Endothelial cell (in vitro differentiated cells): Measurements from ENCODE around the gene SDK2. TPM values are rescaled to one million over a fixed set of nuclear protein-coding genes. Genes with fewer than 3 reads are reported as not detected.

ENCODE experiments used
- DNase-seq: peaks from one replicate; pipeline ENCODE4 v3.0.0; 2021; ENCODE audit warnings: low spot score
- H3K27ac Mint-ChIP-seq: one replicate; pipeline ENCODE4 v1.8.0; 2021; ENCODE audit warnings: mixed read lengths, inconsistent platforms; ENCODE audit not compliant: unreplicated experiment
- H3K27me3 Mint-ChIP-seq: one replicate; pipeline ENCODE4 v1.8.0; 2021; ENCODE audit warnings: mild to moderate bottlenecking, moderate library complexity, mixed read lengths, inconsistent platforms; ENCODE audit not compliant: unreplicated experiment
- H3K36me3 Mint-ChIP-seq: one replicate; pipeline ENCODE4 v1.8.0; 2021; ENCODE audit warnings: mild to moderate bottlenecking, low read depth, mixed read lengths, inconsistent platforms; ENCODE audit not compliant: unreplicated experiment
- H3K4me1 Mint-ChIP-seq: one replicate; pipeline ENCODE4 v1.8.0; 2021; ENCODE audit warnings: mild to moderate bottlenecking, mixed read lengths, inconsistent platforms; ENCODE audit not compliant: unreplicated experiment
- H3K4me3 Mint-ChIP-seq: one replicate; pipeline ENCODE4 v1.8.0; 2021; ENCODE audit warnings: mild to moderate bottlenecking, mixed read lengths, inconsistent platforms; ENCODE audit not compliant: unreplicated experiment
- H3K9me3 Mint-ChIP-seq: one replicate; pipeline ENCODE4 v1.8.0; 2021; ENCODE audit warnings: mixed read lengths, inconsistent platforms; ENCODE audit not compliant: unreplicated experiment
- total RNA-seq: library from RNA; stranded (reverse); fragmentation: NEBNext Ultra II Directional; extraction: Animal tissue kit (Norgen Biotek cat#: 25700); gene quantifications from one replicate; pipeline ENCODE4 v1.2.1, GENCODE V29; 2021; ENCODE audit not compliant: unreplicated experiment
- TF ChIP-seq, protein P1 (sequence below): fragments of 200-600 bp; sonication (generic); IDR thresholded peaks from one replicate; pipeline ENCODE4 v1.5.0; 2021; ENCODE audit warnings: antibody characterized with exemption; ENCODE audit not compliant: unreplicated experiment

Gene SDK2
- total RNA-seq, 1 donor from 2014 or later, result 2.4 TPM

- no peaks in the 10 kb centered on the region for H3K9me3 Mint-ChIP-seq
- DNase-seq, result no peak
- no peaks in the 10 kb centered on the region for H3K27me3 Mint-ChIP-seq
- TF ChIP-seq, protein P1, sequence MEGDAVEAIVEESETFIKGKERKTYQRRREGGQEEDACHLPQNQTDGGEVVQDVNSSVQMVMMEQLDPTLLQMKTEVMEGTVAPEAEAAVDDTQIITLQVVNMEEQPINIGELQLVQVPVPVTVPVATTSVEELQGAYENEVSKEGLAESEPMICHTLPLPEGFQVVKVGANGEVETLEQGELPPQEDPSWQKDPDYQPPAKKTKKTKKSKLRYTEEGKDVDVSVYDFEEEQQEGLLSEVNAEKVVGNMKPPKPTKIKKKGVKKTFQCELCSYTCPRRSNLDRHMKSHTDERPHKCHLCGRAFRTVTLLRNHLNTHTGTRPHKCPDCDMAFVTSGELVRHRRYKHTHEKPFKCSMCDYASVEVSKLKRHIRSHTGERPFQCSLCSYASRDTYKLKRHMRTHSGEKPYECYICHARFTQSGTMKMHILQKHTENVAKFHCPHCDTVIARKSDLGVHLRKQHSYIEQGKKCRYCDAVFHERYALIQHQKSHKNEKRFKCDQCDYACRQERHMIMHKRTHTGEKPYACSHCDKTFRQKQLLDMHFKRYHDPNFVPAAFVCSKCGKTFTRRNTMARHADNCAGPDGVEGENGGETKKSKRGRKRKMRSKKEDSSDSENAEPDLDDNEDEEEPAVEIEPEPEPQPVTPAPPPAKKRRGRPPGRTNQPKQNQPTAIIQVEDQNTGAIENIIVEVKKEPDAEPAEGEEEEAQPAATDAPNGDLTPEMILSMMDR, result no peak
- no peaks in the 10 kb centered on the region for H3K4me1 Mint-ChIP-seq
- H3K27ac Mint-ChIP-seq, result no peak overlapping the region
- H3K36me3 Mint-ChIP-seq, result no peaks in the 10 kb centered on the region
- H3K4me3 Mint-ChIP-seq, result no peak overlapping the region
Observed at GRCh38 chr17:73427198-73427597, 217.0 kb downstream of the SDK2 start.

- H3K27me3 Mint-ChIP-seq, result no peaks in the 10 kb centered on the region
- H3K4me1 Mint-ChIP-seq, result no peaks in the 10 kb centered on the region
- no peak overlapping the region for H3K4me3 Mint-ChIP-seq
- no peak overlapping the region for H3K27ac Mint-ChIP-seq
- no peak for DNase-seq
- no peaks in the 10 kb centered on the region for H3K9me3 Mint-ChIP-seq
- no peaks in the 10 kb centered on the region for H3K36me3 Mint-ChIP-seq
- TF ChIP-seq, protein P1, result no peak
Observed at GRCh38 chr17:73424571-73424970, 219.7 kb downstream of the SDK2 start.

DNA sequence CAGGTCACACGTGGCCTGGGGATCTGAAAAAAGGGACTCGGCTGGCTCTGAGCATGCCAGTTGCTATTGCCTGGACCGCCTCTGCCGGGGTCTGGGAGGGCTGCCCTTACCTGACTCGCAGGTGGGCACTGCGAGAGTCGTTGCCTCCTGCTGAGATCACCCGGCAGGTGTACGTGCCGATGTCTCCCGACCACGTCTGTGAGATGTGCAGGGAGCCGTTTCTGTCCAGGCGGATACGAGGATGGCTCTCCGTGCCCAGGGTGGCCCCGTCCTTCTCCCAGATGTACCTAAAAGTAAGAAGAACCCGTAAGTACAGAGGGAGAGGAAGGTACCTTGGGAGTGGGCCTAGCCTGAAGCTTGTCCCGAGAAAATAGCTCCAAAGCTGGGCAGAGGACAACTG, 220.4 kb downstream of the SDK2 start:
- Mint-ChIP-seq H3K27ac (no peak overlapping the region), H3K4me3 (no peak overlapping the region), H3K27me3 (no peaks in the 10 kb centered on the region), H3K36me3 (no peaks in the 10 kb centered on the region), H3K4me1 (no peaks in the 10 kb centered on the region), H3K9me3 (no peaks in the 10 kb centered on the region)
- no peak for DNase-seq
- TF ChIP-seq, protein P1, result no peak

DNA sequence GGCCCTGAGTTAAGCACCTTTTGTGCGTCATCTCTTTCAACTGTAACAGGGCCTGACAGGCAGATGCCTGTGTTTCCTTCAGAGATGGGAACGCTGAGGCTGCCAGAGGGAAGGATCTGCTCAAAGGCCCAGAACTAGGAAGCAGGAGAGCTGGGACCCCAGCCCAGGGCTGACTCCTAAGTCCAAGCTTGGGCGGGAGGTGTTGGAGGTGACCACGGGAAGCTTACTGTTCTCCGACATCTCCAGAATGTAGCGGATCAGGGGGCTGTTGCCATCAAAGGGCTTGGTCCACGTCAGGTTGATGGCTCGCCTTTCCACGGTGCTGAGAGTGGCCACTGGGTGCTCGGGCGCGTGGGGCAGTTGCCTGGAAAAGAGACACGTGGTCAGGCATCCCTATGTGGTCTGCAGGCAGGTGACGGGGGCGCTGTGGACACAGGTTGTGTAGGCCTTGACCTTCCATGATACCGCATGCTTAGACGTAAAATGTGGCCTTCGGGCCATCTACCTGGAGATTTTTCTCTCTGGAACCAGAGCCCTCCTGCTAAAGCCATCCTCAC, 221.0 kb downstream of the SDK2 start:
- TF ChIP-seq, protein P1, result no peak
- Mint-ChIP-seq H3K9me3 (no peaks in the 10 kb centered on the region), H3K4me3 (no peak overlapping the region), H3K27ac (no peak overlapping the region), H3K27me3 (no peaks in the 10 kb centered on the region), H3K4me1 (no peaks in the 10 kb centered on the region), H3K36me3 (no peaks in the 10 kb centered on the region)
- DNase-seq, result no peak

- DNase-seq, result no peak
- no peak overlapping the region for H3K27ac Mint-ChIP-seq
- H3K27me3 Mint-ChIP-seq, result no peaks in the 10 kb centered on the region
- H3K36me3 Mint-ChIP-seq, result no peaks in the 10 kb centered on the region
- TF ChIP-seq, protein P1, result no peak
- no peaks in the 10 kb centered on the region for H3K9me3 Mint-ChIP-seq
- no peaks in the 10 kb centered on the region for H3K4me1 Mint-ChIP-seq
- H3K4me3 Mint-ChIP-seq, result no peak overlapping the region
Observed at GRCh38 chr17:73422121-73422520, 222.1 kb downstream of the SDK2 start.
